ENCODE results near the gene XPA.

Gene XPA

DNA sequence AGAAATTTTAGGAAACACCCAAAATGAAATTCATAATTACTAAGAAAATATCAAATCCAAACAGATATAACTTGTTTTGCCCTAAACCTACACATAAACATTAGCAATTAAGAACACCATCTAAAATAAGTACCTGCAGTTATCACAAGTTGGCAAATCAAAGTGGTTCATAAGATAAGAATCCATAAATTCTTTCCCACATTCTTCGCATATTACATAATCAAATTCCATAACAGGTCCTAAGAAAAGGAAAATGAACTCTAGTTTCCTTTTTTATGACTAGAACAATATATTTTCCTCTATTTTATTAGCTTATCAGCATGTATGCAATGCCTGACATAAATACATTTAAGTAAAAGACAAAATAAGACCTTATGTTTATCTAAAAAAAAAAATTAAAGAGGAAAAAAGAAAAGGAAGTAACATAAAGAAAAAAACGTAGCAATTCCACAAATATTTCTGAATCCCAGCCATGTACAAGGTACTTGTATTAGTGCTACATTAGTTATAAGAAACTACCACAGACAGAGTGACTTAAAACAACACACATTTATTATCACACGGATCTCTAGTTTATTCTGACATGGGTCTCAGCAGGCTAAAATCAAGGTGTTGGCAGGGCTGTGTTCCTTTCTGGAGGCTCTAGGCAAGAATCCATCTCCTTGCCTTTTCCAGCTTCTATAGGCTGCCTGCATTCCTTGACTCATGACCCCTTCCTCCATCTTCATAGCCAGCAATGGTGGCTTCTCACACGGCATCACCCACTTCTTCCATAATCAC is 7.5 kb downstream of the XPA start:
- no peak overlapping the region for H3K4me3 ChIP-seq (ENCODE audit: low read length)
- TF ChIP-seq, protein P1, sequence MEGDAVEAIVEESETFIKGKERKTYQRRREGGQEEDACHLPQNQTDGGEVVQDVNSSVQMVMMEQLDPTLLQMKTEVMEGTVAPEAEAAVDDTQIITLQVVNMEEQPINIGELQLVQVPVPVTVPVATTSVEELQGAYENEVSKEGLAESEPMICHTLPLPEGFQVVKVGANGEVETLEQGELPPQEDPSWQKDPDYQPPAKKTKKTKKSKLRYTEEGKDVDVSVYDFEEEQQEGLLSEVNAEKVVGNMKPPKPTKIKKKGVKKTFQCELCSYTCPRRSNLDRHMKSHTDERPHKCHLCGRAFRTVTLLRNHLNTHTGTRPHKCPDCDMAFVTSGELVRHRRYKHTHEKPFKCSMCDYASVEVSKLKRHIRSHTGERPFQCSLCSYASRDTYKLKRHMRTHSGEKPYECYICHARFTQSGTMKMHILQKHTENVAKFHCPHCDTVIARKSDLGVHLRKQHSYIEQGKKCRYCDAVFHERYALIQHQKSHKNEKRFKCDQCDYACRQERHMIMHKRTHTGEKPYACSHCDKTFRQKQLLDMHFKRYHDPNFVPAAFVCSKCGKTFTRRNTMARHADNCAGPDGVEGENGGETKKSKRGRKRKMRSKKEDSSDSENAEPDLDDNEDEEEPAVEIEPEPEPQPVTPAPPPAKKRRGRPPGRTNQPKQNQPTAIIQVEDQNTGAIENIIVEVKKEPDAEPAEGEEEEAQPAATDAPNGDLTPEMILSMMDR (conservative IDR thresholded peaks at IDR 0.05; ENCODE audit: low read depth, low read length), result no peak
- no peak for DNase-seq (ENCODE audit: low read depth)

DNA sequence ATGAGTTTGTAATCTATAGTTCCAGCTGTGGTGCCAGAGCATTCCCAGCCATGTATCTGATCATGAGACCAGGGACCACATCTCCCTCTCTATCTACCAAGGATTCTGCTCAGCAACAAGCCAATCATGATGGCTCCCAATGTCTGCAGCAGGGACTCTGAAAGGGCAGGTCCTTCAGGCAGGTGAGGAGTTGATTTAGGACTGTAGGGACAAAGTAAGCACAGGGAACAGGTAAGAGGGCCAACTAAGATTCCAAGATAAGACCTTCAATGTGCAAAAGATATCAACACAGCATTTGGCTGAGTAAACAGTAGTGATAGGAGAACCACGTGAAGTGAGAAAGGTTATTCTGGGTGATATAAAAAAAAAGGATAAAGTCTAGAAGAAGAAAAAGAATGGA is 8.5 kb downstream of the XPA start:
- TF ChIP-seq, protein P1 (conservative IDR thresholded peaks at IDR 0.05; ENCODE audit: low read depth, low read length), result no peak
- DNase-seq (ENCODE audit: low read depth), result no peak
- H3K4me3 ChIP-seq (ENCODE audit: low read length), result no peak overlapping the region

DNA sequence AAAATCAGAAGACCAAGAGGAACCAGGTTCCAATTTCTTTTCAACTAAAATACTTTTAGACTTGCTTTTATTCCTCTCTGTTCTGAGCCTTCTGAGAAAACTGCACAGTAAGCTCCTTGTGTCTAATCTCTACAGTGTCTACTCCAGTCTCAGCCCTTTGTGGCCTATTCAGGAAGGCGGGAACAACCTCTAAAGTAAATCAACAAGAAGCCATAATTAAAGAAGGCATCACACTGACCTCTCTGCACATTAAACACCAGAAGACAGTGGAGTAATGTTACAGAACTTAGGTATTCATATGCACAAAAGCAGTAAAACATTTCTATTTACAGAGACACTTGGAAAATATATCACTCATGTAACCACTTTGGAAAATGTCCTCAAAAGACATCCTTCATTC is 14.9 kb downstream of the XPA start:
- no peak overlapping the region for H3K4me3 ChIP-seq (ENCODE audit: low read length)
- no peak for DNase-seq (ENCODE audit: low read depth)

DNA sequence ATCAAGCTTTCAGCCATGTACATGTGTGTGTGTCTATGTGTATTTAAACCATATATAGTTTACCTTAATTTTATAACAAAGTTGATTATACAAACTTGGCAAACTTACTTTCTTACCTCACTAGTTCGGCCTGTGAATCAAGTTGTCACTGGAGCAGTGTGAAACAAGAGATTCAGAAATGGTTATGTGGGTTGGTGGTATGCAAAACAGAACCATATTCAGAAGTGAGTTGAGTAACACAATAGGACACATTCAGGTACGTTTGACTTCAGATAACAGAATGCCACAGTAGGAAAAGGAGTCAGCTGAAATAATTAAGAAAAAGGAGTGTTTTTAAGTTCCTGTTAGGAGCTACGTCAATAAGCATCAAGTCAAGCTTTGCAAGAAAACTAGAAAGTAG is 21.5 kb downstream of the XPA start:
- no peak for DNase-seq (ENCODE audit: low read depth)
- TF ChIP-seq, protein P1 (conservative IDR thresholded peaks at IDR 0.05; ENCODE audit: low read depth, low read length), result no peak
- no peak overlapping the region for H3K4me3 ChIP-seq (ENCODE audit: low read length)

More for the DNA sequence above, 14.9 kb downstream of the XPA start:
- TF ChIP-seq, protein P1 (conservative IDR thresholded peaks at IDR 0.05; ENCODE audit: low read depth, low read length), result no peak

DNA sequence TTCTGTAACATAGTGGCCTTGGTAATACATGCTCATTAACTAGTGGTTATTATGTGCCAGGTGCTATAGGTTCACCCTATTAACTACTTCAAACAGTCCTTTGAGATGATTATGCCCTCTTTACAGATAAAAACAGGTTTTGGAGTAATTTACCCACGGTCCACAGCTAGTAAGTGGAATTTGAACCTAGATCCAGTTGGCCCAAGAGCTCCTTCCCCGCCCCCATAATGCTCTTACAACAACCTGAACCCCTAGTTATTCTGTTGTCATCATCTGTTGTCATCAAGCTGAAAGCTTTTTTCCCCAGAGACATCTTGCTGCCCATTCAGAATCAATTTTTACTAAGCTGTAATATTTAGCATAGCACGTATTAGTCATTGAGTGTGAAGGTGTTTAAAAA is 23.2 kb downstream of the XPA start:
- no peak for DNase-seq (ENCODE audit: low read depth)
- no peak overlapping the region for H3K4me3 ChIP-seq (ENCODE audit: low read length)
- TF ChIP-seq, protein P1 (conservative IDR thresholded peaks at IDR 0.05; ENCODE audit: low read depth, low read length), result no peak

DNA sequence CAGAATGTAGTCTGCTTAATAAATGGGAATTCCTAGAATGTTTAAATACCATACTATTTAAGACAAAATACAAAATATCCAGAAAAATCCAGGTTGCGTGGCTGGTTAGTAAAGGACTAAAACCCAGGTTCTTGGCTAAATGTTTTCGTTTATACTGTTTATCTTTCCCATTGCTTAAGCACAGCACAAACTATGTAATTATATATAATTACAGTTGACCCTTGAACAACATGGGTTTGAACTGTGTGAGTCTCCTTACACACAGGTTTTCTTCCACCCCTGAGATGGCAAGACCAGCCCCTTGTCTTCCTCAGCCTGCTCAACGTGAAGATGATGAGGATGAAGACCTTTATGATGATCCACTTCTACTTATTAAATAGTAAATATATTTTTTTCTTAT is 24.7 kb downstream of the XPA start:
- TF ChIP-seq, protein P1 (conservative IDR thresholded peaks at IDR 0.05; ENCODE audit: low read depth, low read length), result no peak
- DNase-seq (ENCODE audit: low read depth), result no peak
- H3K4me3 ChIP-seq (ENCODE audit: low read length), result no peak overlapping the region

DNA sequence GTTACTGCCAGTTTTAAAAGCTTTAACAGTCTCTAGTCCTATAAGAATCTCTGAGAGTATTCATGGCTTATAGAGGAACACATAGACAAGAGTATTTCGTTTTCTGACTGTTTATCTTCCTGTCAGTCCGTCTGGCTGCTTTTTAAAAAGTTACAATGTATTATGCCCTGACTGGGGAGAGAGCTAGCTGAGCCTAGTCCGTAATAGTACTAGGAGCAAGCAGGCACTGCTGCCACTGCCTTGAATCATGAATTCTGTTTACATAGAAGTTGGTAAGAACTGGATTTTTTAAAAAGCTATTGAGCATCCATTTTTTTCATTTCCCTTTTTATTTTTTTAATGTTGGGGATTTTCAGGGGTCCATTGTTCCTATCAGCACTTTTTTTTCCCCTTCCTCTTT is 26.6 kb downstream of the XPA start:
- TF ChIP-seq, protein P1 (conservative IDR thresholded peaks at IDR 0.05; ENCODE audit: low read depth, low read length), result no peak
- H3K4me3 ChIP-seq (ENCODE audit: low read length), result no peak overlapping the region
- no peak for DNase-seq (ENCODE audit: low read depth)
